Suprapubic skin (tissue), 3 donors: Measurements from ENCODE around the gene RSAD2.

ENCODE experiments used
- CTCF ChIP-seq, 2 donors: fragments of 200-600 bp in 1 of 2; fragments of 450-650 bp in 1 of 2; sonication (generic) in 1 of 2; IDR thresholded peaks; one replicate each; pipeline ENCODE4 v1.5.1; 2016 to 2019; ENCODE audit warnings: antibody characterized with exemption in 2 of 2, mild to moderate bottlenecking in 1 of 2, moderate library complexity in 1 of 2
- EP300 ChIP-seq: sonication (generic); formaldehyde crosslinking; IDR thresholded peaks from one replicate; pipeline ENCODE4 v1.6.1; 2017; ENCODE audit warnings: antibody characterized with exemption

DNA sequence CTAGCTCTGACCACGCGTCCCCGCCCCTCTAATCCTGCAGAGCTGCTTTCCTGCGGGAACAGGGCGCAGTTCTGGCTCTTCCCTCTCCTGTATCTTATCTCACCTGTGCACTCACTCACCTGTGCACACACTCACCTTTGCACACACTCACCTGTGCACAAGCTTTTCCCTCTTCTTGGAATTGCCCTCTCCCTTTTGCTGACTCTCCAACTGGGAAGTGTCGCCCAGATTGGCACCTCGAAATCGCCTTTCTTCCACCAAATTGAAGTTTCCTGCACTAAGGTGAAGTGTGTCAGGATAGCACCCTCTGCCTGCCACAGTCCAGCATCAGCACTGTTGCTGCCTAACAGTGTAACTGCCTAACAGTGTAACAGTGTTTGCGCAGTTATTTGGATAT, 11.3 kb upstream of the RSAD2 start:
- TF ChIP-seq CTCF (IDR thresholded peaks at IDR 0.05) (peak in 1 of 2 donors; percentile 30), EP300 (no peak)
